ENCODE data around the gene GBF1.
"Not testable (repeated sequence)": the region's sequence is repeated elsewhere in the genome, so short reads cannot be mapped to it uniquely, and the experiment has no call there.

GBF1 gene

DNA sequence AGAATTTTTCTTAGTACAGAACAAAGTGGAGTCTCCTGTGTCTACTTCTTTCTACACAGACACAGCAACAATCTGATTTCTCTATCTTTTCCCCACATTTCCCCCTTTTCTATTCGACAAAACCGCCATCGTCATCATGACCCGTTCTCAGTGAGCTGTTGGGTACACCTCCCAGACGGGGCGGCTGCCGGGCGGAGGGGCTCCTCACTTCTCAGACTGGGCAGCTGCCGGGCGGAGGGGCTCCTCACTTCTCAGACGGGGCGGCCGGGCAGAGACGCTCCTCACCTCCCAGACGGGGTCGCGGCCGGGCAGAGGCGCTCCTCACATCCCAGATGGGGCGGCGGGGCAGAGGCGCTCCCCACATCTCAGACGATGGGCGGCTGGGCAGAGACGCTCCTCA is 56.0 kb downstream of the GBF1 start:
- DNase-seq (ENCODE audit: low spot score) = not testable (repeated sequence)

DNA sequence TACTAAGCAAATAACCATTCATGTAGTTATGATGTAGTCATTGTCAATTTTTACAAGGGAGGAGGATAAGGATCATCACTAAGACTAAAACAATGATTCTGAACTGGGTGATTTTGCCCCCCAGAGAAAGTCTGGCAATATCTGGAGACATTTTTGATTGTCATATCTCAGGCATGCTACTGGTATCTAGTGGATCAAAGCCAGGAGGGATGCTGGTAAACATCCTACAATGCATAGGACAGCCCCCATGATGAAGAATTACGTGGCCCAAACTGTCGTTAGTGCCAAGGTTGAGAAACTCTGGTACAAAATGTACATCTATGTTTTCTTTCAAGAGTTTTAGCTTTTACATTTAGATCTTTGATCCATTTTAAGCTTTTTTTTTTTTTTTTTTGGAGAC is 57.3 kb downstream of the GBF1 start:
- DNase-seq (ENCODE audit: low spot score) = no peak

DNA sequence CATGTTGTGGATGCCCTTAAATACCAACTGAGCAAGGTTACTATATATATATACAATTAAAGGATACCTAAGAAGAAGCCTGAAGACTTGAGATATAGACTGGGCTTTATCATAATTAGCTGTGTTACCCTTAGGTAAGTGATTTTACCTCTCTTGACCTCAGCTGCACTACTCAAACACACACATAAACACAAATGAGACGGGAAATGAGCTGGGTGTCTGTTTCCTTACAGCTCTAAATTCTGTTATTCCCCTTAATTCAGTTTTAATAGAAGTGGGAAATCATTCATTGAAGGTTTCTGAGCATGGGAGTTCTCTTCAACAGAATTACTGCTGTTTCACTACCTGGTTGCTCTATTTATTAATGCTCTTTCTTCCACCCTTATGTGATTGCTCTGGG is 60.7 kb downstream of the GBF1 start:
- DNase-seq (ENCODE audit: low spot score) = no peak

DNA sequence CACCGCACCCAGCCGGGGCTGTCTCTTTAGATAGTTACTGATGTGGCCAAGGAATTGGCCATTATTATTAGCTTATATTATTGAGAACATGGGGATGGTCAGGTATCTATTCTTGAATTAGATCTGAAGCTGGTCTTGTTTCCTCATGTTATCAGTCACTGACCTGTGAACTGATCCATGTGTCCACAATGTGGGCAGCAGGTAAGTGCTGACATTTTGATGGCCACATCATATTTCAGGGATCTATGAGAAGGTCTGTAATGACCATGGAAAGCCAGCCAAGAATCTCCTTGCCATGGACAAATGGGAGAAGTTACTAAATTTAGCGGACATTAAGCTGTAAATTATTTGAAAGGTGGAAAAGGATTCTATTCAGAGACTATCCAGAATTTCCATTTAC is 61.4 kb downstream of the GBF1 start:
- no peak for DNase-seq (ENCODE audit: low spot score)

DNA sequence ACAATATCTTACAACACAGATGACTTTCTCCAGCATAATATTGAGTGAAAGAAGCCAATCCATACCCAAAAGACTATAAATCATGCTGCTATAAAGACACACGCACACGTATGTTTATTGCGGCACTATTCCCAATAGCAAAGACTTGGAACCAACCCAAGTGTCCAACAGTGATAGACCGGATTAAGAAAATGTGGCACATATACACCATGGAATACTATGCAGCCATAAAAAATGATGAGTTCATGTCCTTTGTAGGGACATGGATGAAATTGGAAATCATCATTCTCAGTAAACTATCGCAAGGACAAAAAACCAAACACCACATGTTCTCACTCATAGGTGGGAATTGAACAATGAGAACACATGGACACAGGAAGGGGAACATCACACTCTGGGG is 63.0 kb downstream of the GBF1 start:
- not testable (repeated sequence) for DNase-seq (ENCODE audit: low spot score)

DNA sequence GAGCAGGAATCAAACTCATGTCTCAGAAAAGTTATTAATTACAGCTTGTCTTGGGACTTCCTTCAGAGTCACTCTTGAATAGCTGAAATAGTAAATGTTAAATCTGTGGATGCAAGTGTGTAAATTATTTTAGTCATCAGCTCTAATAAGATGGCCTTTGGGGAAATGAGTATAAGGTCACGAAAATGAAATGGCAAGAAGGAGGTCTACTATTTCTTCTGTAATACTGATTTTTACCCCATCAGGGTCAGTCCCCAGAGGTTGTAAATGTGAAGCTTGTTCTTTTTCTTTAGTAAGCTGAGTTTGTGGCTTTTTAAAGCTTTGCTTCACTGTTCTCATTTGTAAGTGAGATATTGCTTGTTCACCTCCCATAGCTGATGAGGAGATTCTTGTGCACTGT is 63.9 kb downstream of the GBF1 start:
- no peak for DNase-seq (ENCODE audit: low spot score)

DNA sequence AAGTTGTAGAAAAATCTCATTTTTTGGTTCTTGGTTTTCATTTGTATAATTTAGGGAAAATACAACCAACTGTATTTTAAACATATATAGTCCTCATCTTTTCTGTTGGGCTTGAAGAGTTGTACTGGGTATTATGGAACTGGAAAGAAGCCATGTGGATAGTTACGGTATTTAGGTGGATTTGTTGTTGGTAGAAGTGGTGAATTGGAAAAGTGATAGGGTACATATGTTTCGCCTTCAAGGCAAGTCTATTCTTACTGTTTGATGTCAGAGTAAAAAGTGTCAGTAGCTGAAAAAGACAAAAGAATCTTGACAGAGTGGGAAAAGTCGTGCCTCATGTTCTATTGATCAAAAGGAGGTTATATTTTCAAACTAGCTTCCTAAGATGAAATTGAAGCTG is 64.6 kb downstream of the GBF1 start:
- no peak for DNase-seq (ENCODE audit: low spot score)

DNA sequence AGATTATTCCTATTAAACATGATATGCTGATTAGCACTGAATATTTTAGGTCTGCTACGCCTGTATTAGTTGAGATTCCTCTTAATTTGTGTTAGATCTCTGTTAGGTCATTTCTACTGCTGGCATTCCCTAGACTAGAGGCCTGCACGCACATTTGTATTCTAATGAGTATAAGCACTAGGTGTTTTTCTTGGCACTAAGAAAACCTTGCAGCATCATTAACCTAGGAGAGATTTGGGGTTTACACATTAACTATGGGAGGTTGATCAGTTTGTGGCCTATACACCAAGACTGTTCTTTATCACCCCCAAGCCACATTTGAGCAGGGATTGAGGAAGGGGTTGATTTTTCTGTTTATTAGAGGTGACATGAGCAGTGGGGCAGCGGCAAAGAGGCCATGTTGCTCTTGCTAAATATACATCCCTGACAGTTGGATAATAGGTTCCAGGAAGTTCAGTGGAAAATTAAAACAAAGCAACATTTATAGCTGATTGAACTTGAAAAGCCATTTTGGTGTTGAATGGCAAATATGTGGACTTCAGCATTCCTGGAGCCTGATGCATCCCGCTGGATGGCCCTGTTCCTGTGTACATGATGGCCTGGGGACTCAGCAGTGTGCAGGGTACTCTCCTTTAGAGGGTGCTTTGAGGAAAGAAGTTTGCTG is 65.2 kb downstream of the GBF1 start:
- DNase-seq (ENCODE audit: low spot score) = no peak

DNA sequence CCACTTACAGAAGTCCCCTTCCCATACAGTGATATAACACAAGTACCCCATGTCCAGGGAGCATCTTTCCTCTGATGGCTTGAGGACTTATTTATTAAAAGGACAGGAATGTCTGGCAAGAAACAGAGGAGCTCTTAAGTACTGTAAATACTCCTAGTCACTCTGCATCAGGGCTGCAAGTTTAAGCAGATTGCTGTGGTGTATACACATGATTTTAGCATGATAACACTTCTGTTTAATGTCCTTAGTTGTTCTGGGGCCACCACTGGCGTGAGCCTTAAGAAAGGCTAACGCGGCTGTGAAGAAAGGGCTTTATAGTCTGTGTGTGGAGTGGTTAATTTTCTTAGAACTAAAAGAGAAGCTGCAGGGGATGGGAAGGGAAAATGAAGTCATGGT is 65.7 kb downstream of the GBF1 start:
- no peak for DNase-seq (ENCODE audit: low spot score)

DNA sequence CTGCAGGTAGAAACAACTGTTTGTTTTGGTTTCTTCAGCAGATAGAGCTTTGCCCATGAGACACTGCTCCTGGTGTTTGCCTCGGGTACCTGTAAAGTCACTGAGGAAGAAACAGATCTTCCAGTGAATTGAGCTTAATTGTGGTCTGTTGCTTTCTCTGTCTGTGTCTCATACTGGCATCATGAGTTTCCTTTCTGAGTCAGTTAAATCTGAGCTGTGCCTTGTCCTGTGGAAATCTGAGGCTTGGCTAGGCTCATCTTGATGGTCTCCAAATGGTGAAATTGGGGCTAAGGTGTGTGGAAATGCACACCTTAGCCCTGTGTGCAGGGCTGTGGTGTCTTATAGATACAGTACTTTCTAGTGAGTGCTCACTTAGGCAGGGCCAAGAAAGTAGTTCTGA is 67.4 kb downstream of the GBF1 start:
- DNase-seq (ENCODE audit: low spot score) = no peak

DNA sequence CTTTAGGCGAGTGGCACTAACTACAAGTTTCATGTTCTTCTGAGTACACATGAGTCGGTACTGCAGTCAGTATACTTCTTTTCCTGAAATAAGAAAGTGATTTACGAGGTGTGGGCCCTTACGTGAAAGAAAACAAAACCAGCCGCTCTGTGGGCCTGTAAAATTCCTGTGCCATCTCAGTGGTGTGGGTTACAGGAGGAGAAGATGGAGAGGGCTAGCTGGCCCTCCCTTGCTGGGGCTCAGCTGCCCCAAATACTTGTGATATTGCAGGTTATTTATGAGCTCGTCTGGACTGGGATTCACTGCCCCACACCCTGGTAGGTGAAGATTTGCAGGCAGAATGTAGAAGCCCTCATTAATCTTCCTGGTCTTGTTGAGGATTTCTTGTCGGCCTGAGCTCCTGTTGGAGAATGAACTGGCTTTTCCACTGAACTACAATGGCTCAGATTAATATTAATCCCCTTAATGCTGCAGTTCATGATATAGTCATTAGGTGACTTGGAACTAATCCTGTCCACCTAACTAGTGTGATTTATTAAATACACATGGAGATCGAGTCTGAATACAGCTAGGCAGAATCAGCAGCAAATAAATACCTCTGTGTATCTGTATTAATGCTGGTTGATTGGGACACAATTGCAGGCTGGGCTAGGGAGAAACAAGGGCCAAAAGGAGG is 68.0 kb downstream of the GBF1 start:
- no peak for DNase-seq (ENCODE audit: low spot score)

DNA sequence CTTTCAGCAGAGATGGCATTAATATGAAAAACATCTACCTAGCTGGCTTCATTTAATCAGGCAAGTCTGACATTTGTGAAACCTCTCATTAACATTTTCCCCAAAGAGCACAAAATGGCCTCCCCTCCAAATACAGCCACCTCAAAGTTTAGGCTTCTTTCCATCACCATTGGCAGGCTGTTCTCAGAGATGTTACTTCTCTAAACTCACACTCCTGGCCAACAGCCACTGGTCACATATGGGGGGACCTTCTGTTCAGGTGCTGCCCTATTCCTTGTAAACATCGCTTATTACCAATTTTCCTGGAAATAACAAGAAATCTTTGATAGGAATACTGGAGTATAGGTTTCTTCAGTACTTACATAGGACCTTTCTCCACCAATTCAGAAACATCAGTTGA is 69.5 kb downstream of the GBF1 start:
- no peak for DNase-seq (ENCODE audit: low spot score)

DNA sequence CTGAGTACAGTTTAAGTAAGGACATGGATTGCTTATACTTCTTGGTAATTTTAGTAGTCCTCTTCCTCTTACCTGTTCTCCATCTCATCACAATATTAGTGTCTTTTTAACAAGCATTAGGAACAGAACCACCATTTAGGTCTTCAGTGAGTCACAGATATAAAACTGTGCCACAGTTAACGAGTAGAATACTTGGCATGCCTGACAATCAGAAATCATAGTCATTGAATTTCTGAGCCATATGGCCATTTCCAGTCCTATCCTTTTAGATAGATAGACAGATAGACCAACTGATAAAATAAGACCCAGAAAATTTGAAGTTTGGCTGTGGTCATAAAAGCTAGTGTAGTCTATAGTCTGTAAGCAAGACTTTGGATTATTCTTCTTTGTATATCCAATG is 71.1 kb downstream of the GBF1 start:
- no peak for DNase-seq (ENCODE audit: low spot score)

DNA sequence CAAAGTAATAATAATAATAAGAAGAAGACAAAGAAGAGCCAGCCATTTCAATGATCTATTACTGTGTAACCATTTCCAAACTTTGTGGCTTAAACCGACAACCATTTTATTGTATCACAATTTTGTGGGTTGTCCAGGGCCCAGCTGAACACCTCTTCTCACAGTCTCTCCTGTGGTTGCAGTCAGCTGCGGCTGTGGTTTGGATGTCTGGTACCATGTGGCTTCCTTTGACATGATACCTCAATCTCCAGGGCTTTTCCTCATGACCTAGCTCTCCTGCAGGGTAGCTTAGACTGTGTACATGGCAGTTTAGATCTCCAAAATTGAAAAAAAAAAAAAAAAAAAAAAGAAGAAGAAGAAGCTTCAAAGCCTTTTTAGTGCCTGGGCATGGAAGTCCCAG is 77.6 kb downstream of the GBF1 start:
- no peak for DNase-seq (ENCODE audit: low spot score)

DNA sequence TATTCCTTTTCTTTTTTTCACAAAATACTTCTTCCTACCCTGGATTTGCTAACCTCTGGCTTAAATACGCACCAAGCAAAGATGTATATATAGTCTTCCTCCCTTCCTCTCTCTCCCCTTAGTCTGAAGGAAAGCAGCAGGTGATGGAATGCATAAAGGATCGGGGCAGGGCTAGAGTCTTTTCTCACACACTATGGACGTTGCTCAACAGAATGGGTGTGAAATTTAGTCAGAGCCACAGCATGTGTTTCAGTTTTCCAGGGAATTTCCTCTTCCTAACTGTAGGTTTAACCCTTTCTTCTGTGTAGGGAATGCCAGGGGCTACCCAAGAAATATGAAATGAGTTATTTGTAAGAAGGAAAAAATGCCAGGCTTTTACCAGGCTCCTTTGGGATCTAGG is 78.7 kb downstream of the GBF1 start:
- no peak for DNase-seq (ENCODE audit: low spot score)

DNA sequence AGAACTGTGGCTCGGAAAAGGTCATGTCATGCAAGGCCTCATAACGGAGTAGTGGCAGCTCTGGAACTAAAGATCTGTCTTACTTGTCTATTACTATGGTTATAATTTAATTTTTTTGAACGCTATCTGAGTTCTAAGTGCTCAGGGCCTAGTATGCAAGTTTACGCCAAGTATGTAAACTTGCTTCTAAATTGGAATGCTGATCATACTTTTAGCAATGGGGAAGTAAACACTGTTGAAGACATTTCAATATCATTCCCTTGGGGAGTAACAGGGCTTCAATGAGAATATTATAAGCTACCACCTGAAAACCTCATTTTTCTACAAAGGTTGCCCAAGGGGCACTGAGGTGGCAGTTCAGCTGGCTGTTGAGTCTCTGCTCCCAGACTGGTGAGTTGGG is 80.7 kb downstream of the GBF1 start:
- no peak for DNase-seq (ENCODE audit: low spot score)

DNA sequence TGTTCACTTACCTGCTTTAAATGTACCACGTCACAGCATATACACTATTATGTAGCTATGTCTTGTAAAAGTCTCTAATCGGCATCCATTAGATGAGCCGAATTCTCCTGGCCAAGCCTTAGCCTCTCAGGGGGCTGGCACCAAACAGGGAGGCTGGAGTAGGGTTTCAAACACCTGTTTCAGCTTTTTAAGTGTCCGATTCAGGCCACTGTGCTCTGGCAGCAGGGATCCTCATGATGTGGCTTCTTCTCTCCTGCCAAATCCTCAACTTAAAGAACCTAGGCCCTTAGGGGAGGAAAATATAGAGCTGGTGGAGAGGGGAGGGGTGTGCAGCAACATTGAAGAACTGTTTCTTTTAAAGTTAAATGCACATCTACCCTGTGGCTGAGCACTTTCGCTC is 81.7 kb downstream of the GBF1 start:
- DNase-seq (ENCODE audit: low spot score) = no peak

DNA sequence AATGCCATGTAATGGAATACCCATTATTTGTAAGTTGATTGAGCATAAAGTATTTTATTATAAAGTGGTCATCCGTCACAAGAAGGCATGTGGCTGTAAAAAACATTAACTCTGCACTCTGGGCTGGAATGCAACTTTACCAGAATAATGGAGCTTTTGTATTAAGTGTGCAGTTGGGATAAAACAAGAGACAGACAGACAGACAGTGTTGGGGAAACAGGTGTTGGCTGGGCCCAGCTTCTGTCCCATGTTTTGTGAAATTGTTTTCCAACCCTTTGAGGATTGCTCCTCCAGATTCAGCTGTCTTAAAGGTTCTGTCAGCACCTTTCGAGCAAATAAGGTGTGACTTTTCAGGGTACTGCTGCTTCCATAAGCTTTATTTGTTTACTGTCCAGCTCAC is 82.3 kb downstream of the GBF1 start:
- DNase-seq (ENCODE audit: low spot score) = no peak

DNA sequence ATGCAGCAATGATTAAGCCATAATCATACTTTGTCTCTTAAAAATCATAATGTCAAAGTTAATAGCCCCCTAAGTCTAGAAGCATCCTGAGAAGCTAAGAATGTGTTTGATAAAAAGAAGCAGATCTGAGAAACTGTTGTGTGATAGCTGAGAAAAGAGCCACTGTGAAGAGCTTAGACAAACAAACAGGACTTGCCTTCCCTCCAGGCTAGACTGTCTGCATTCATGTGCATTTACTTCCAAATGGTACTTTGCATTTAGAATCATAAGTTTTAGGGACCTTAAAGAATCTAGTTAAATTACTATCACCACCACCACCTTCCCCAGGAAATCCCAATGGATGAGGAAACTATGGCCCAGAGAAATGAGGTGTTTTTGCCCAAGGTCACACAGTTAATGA is 87.4 kb downstream of the GBF1 start:
- DNase-seq (ENCODE audit: low spot score) = no peak

DNA sequence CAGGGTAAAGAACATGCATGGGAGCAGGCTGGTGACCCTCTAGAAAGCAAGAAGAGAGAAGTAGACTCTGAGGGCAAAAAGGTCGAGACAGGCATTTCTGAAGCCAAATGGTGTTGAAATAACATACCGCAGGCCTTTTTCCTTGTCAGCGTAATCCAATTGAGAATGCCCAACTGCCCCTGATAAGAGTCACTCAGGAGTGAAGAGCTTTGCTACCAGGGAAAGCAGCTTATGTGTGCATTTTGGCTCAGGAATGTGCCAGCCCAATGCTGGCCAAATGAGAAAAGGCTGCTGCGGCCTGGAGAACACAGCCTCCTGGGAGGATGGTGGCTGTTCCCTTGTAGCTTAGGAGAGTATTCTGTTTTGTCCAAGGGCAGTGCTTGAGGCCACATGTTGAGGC is 88.8 kb downstream of the GBF1 start:
- no peak for DNase-seq (ENCODE audit: low spot score)

DNA sequence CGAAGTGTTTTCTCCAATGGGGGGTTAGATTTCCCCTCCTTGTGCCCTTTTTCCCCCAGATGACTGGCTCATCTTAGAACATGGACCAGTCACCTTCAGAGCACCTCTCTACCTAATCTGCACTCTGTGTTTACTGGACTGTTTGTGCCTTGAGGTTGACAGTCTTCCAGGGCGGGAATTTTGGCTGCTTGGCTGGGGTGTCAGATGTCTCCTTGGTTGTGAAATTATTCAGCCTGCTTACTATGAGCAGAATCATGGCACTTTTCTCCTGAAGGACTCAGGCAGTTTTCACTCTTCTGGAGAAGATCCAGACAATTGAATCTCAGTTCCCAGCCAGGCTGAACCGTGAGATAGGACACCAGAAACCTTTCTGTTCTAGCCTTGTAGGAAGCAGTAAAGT is 89.9 kb downstream of the GBF1 start:
- DNase-seq (ENCODE audit: low spot score) = no peak

DNA sequence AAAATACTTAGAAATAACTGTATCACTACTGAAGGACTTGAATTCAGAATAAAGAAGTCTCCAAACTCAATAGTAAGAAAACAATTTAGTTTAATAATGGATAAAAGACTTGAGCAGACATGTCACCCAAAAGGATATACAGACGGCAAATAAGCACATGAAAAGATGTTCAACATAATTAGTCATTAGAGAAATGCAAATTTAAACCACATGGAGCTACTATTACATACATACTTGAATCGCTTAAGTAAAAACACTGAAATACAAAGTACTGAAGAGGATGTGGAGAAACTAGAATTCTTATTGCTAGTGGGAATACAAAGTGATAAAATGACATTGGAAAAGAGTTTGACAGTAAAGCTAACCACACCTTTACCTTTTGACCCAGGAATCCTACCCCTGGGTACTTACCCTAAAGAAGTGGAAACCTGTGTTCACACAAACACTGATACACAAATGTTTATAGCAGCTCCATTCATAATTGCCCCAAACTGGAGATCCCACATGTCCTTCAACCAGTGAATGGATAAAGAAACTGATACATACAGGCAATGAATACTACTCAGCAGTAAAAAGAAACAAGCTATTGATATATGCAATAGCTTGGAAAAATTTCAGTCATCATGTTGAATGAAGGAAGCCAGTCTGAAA is 95.8 kb downstream of the GBF1 start:
- DNase-seq (ENCODE audit: low spot score) = no peak

DNA sequence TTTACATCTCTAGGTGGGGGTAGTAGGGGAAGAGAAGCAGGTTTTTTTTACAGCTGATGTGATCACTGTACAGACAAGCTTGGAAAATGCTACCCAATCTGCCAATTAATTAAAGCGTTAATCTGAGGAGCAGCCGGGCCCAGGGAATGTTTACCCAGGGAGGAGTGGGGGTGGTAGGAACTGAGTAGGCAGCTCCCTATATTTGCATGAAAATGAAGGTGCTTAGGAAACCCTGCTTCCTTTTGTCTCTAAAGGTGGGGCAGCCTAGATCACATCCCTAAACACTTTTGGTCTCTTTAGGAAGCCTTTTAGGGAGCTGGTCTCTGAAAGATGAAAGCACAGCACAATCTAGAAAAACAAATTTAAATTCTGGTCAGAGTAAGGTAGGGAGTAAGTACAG is 97.1 kb downstream of the GBF1 start:
- peak; percentile 31 for DNase-seq (ENCODE audit: low spot score)

DNA sequence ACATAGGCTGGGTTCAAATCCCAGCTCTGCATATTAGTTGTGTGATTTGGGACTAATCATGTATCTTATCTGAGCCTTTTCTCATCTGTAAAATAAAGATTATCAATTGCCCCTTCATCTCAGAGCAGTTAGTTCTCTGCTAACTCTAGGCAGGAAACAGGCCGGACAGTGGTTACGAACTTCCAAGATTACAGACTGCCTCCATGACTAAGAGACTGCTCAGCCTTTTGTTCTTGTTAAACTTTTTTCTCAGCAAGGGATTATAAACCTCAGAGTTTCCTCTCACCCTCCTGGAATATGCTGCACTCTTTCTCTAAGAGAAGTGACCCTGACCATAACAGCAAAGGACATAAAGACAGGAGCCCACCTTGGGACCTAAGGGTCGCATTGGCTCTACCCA is 97.6 kb downstream of the GBF1 start:
- no peak for DNase-seq (ENCODE audit: low spot score)

All from putamen (tissue), 1 donor.